Stimulated activated CD4-positive, alpha-beta T cell treated with anti-CD3 and anti-CD28 coated beads, Interleukin-15, amount 100 ng/mL, for 24 hours (primary cell): ENCODE results near the gene SLC4A11.
A peak's percentile ranks its signal among the peaks of the same experiment; 100 is the strongest.

ENCODE experiments used
- DNase-seq: peaks from one replicate; pipeline ENCODE4 v3.0.0-alpha.2; 2020

Gene SLC4A11

GRCh38 chr20:3239026-3239866 lies at the start of gene SLC4A11:
SLC4A11 (minus strand) TSS chr20:3239190; CDS start chr20:3239137, 53 bp downstream.
- DNase-seq, result peak; percentile 57

GRCh38 chr20:3283222-3283820 lies 44.3 kb upstream of the SLC4A11 start:
- DNase-seq, result no peak

- DNase-seq, result no peak
These were observed 43.6 kb upstream of the SLC4A11 start for GRCh38 chr20:3282271-3283221.

- no peak for DNase-seq
These were observed 42.4 kb upstream of the SLC4A11 start for GRCh38 chr20:3281437-3281836.

GRCh38 chr20:3279761-3280160 lies 40.8 kb upstream of the SLC4A11 start:
- DNase-seq, result no peak

GRCh38 chr20:3277686-3278465 lies 38.9 kb upstream of the SLC4A11 start:
- no peak for DNase-seq

- DNase-seq, result no peak
These were observed 37.7 kb upstream of the SLC4A11 start for GRCh38 chr20:3276680-3277015.

- no peak for DNase-seq
These were observed 37.1 kb upstream of the SLC4A11 start for GRCh38 chr20:3275966-3276679.

- no peak for DNase-seq
These were observed 36.3 kb upstream of the SLC4A11 start for GRCh38 chr20:3275064-3275935.

GRCh38 chr20:3273371-3273770 lies 34.4 kb upstream of the SLC4A11 start:
- DNase-seq, result no peak

GRCh38 chr20:3270051-3270450 lies 31.1 kb upstream of the SLC4A11 start:
- no peak for DNase-seq

GRCh38 chr20:3262566-3262965 lies 23.6 kb upstream of the SLC4A11 start:
- no peak for DNase-seq

GRCh38 chr20:3258429-3258828 lies 19.4 kb upstream of the SLC4A11 start:
- DNase-seq, result no peak

- no peak for DNase-seq
These were observed 16.7 kb upstream of the SLC4A11 start for GRCh38 chr20:3255728-3256127.

- no peak for DNase-seq
These were observed 12.8 kb upstream of the SLC4A11 start for GRCh38 chr20:3251806-3252205.

GRCh38 chr20:3250091-3250504 lies 11.1 kb upstream of the SLC4A11 start:
- no peak for DNase-seq

GRCh38 chr20:3248993-3249347 lies 10.0 kb upstream of the SLC4A11 start:
- DNase-seq, result no peak

GRCh38 chr20:3248167-3248992 lies 9.4 kb upstream of the SLC4A11 start:
- peak; percentile 43 for DNase-seq

GRCh38 chr20:3247638-3248037 lies 8.6 kb upstream of the SLC4A11 start:
- no peak for DNase-seq

- DNase-seq, result no peak
These were observed 7.7 kb upstream of the SLC4A11 start for GRCh38 chr20:3246682-3247081.
